EH (cell line): ENCODE results near the gene PAK4.
"Not testable (repeated sequence)": the region's sequence is repeated elsewhere in the genome, so short reads cannot be mapped to it uniquely, and the experiment has no call there.

Experiments used
- DNase-seq: peaks from one replicate; pipeline ENCODE4 v3.0.0-alpha.2; 2015; ENCODE audit warnings: low read depth

The PAK4 gene

DNA sequence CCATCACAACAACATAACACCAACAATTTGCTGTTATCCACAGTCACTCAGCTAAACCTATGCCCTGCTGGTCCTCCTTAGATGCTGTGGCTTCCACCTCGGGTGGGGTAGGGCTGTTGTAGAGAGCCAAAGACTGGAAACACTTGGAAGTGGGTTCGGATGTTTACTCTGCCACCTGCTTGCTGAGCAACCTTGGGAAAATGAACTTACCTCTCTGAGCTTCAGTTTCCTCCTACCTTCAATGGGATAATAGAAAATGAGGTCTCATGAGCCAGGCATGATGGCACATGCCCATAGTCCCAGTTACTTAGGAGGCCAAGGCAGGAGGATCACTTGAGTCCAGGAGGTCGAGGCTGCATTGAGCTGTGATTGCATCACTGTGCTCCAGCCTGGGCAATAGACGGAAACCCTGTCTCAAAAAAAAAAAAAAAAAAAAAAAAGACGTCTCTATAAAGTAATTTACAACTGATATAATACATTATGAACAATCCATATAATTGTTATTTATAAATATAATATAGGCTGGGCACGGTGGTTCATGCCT, 81.8 kb downstream of the PAK4 start:
- DNase-seq = no peak

GRCh38 chr19:39208175-39208795, 82.7 kb downstream of the PAK4 start:
- DNase-seq = no peak

DNA sequence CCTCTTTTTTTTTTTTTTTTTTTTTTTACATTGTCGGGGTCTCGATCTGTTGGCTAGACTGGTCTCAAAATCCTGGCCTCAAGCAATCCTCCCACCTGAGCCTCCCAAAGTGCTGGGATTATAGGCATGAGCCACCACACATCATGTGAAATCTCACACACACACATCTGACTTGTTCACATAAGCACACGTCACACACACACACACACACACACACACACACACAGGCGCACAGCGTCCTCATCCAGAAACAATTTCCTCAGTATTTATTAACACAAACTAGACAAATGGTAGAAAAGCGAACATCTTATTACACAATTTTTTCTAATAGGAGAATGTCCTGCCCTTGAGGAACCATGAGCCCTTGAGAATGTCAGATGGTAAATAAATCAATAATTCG, 83.6 kb downstream of the PAK4 start:
- DNase-seq = no peak

DNA sequence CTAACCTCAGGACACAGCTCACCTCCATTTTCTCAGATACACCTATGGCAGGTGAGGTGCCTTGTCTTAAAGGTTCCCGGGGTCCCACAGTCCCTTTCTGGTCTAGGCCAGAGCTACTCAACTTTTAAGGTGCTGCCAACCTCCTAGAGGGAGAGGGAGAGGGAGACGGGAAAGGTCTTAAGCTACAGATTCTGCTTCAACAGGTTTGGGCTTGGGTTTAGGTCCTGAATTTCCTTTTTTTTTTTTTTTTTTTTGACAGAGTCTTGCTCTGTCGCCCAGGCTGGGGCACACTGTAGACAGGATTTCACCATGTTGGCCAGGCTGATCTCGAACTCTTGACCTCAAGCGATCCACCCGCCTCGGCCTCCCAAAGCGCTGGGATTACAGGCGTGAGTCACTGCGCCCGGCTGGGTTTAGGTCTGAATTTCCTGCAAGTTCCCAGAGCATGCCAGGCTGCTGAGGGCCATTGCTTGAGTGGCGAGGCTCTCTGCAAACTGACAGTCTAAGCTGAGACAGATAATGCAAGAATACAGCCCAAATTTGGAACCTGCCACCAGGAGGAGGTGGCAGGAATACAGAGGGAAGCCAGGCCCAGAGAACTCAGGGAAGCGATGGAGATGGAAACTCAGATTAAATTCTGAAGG, 86.3 kb downstream of the PAK4 start:
- DNase-seq = peak; percentile 16

- DNase-seq = no peak
Measured at GRCh38 chr19:39212375-39212742, 86.8 kb downstream of the PAK4 start.

- not testable (repeated sequence) for DNase-seq
Measured at GRCh38 chr19:39215323-39215722, 89.7 kb downstream of the PAK4 start.

DNA sequence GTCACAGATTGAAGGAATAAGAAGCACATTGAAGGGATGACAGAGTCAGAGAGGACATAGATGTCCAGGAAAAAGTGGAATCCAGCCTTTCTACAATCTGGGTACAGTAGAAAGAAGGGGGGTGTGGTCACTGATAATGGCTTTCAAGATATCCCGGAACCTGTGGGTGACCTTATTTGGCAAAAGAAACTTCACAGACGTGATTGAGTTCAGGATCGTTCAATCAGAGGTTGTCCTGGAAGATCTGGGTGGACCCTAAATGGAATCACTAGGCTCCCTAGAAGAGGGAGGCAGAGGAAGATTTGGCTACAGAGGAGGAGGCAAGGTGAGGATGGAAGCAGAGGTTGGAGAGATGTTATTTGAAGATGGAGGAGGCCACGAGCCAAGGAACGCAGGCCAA, 91.5 kb downstream of the PAK4 start:
- DNase-seq = no peak

GRCh38 chr19:39218230-39219007, 92.8 kb downstream of the PAK4 start:
- DNase-seq = no peak

DNA sequence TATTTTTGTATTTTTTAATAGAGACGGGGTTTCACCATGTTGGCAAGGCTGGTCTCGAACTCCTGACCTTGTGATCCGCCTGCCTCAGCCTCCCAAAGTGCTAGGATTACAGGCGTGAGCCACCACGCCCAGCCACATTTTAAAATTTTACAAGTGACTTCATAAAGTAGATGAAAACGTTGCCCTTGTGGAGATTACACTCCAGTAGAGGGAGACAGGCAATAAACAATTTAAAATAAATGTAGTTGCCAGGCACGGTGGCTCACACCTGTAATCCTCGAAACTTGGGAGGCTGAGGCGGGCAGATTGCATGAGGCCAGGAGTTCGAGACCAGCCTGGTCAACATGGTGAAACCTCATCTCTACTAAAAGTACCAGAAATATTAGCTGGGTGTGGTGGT, 93.5 kb downstream of the PAK4 start:
- not testable (repeated sequence) for DNase-seq

DNA sequence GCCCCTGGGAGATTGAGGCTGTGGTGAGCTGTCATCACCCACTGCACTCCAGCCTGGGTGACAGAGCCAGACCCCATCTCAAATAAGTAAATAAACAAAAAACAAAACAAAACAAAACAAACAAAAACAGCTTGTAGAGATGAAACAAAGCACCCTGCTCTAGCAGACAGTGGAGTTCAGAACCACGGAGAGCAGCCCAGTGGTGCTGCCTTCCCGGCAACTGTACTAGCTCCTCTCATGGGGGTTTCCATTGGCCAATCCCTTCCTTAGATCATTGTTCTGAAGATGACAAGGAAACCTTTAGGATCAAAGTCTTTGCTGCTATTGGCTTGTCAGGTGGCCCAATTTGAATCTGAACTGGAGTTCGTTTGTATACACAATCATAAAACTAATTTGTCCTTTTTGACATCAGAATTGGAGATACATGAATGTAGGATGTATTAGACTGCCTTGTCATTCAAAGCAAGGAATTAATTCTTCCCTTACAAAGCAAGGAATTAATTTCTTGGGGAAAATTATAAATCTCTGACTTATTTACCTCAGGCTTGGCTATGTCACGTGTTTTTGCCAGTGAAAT, 98.2 kb downstream of the PAK4 start:
- DNase-seq = peak; percentile 41

DNA sequence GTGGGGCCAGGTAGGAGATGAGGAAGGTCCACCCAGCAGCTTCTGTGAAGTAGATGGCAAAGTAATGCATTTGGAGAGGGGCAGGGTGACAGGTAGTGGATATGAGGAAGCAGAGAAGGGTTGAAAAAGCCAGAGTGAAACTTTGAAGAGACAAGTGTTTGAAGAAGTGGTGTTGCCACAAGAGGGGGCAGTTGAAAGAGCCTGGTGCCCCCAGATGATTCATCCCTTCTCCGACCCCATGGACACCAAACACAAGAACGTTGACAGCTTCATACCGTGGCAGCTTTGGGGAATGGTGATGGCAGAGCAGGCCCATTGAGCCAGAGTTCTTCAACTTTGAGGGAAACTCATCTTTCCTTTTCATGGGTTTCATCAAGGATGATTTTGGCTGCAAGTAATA, 99.3 kb downstream of the PAK4 start:
- no peak for DNase-seq
